Uterus (tissue), 4 donors: ENCODE results near the gene DHX9. TPM values are rescaled to one million over a fixed set of nuclear protein-coding genes. Genes with fewer than 3 reads are reported as not detected.

ENCODE experiments used
- DNase-seq, 2 donors: peaks; one replicate each; pipeline ENCODE4 v3.0.0-alpha.2; 2019 to 2020
- H3K27ac ChIP-seq, 2 donors: fragments of 200-600 bp; sonication (generic); 1 replicate in 1 of 2; 2 replicates in 1 of 2; pipeline ENCODE4 v1.5.1; 2016 to 2018
- H3K27me3 ChIP-seq, 2 donors: fragments of 200-600 bp; sonication (generic); one replicate each; pipeline ENCODE4 v1.5.1; 2018 to 2019; ENCODE audit warnings: control low read depth in 1 of 2
- H3K36me3 ChIP-seq, 2 donors: fragments of 200-600 bp; sonication (generic); one replicate each; pipeline ENCODE4 v1.5.1; 2019; ENCODE audit warnings: control low read depth in 1 of 2
- H3K4me1 ChIP-seq, 2 donors: fragments of 200-600 bp; sonication (generic); one replicate each; pipeline ENCODE4 v1.5.1; 2018 to 2019; ENCODE audit warnings: control low read depth in 1 of 2
- H3K4me3 ChIP-seq, 2 donors: fragments of 200-600 bp; sonication (generic); 1 replicate in 1 of 2; 2 replicates in 1 of 2; pipeline ENCODE4 v1.5.1; 2018 to 2019; ENCODE audit warnings: mild to moderate bottlenecking in 1 of 2
- H3K9me3 ChIP-seq, 2 donors: fragments of 200-600 bp; sonication (generic); one replicate each; pipeline ENCODE4 v1.5.1; 2019; ENCODE audit warnings: control low read depth in 1 of 2
- CTCF ChIP-seq, 4 experiments: fragments of 200-600 bp in 2 of 4; fragments of 450-650 bp in 2 of 4; sonication (generic) in 2 of 4; IDR thresholded peaks; one replicate each; pipeline ENCODE4 v1.5.1; 2016 to 2019; ENCODE audit warnings: antibody characterized with exemption in 4 of 4, mild to moderate bottlenecking in 2 of 4, moderate library complexity in 1 of 4
- POLR2A ChIP-seq, 2 donors: fragments of 450-650 bp; IDR thresholded peaks; one replicate each; pipeline ENCODE4 v1.6.1; 2016; ENCODE audit warnings: antibody characterized with exemption in 2 of 2, mild to moderate bottlenecking in 1 of 2, moderate library complexity in 1 of 2
- intact Hi-C: fragments of 100-400 bp; cut with DNase I; formaldehyde crosslinking; loops from one replicate; pipeline ENCODE4 v1.15.1; 2023; ENCODE audit warnings: low total_unique reads
- total RNA-seq, 4 donors: library from RNA; depleted of rRNA in 3 of 4; stranded (reverse); fragments of >200 nt in 3 of 4; gene quantifications; one replicate each; pipeline versions ENCODE4 v1.1.0 to v1.2.4, GENCODE V29; 2014 to 2023
- donor health status: DM: yes; HTN: yes; CAD: no.

DHX9 gene
- total RNA-seq, 4 donors from 2014 or later, result 70.0 to 227 (median 151) TPM

DNA sequence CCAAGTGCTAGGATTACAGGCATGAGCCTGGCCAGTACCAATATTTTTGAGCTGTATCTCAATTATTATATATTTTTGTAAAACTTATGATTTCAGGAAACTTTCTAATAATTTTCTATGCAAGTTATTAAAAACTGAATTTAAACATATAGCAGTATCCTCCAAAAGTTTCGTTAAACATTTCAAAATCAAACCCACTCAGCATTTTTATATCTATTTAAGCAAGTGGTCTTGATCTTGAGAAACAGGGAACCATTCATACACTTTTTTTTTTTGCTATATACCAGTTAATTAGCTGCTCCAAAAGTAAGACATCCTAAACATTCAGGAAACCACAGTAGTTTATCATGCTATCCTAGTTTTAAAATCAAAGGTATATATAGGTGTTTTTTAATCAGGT, 91.8 kb downstream of the DHX9 start:
- TF ChIP-seq POLR2A (IDR thresholded peaks at IDR 0.05) (no peak), CTCF (IDR thresholded peaks at IDR 0.05) (no peak)
- intact Hi-C loops, result no loop called here
- DNase-seq, result no peak
- Histone ChIP-seq H3K4me1 (no peaks in the 10 kb centered on the region), H3K4me3 (no peak overlapping the region), H3K27me3 (no peaks in the 10 kb centered on the region), H3K27ac (no peak overlapping the region), H3K36me3 (no peaks in the 10 kb centered on the region), H3K9me3 (no peaks in the 10 kb centered on the region)

GRCh38 chr1:182935716-182936115, 96.6 kb downstream of the DHX9 start:
- peaks cover 0 to 2% of the 10 kb centered on the region in 2 donors for H3K36me3 ChIP-seq
- DNase-seq, result no peak
- no peaks in the 10 kb centered on the region for H3K27me3 ChIP-seq
- no peaks in the 10 kb centered on the region for H3K9me3 ChIP-seq
- no peak overlapping the region for H3K4me3 ChIP-seq
- no peaks in the 10 kb centered on the region for H3K4me1 ChIP-seq
- TF ChIP-seq CTCF (IDR thresholded peaks at IDR 0.05) (no peak), POLR2A (IDR thresholded peaks at IDR 0.05) (no peak)
- intact Hi-C loops, result no loop called here
- no peak overlapping the region for H3K27ac ChIP-seq

Other genes starting within 250 kb of the DHX9 start
- gene RGS16, start 235.0 kb upstream of the DHX9 start, total RNA-seq, result 1 to 10 TPM in 3 of 4 donors, not detected in 1; 1.2 to 3.9 (median 3.5) TPM
- gene RGS8, start 154.8 kb upstream of the DHX9 start, total RNA-seq, result not detected
- gene NPL, start 49.6 kb upstream of the DHX9 start, total RNA-seq, result 1 to 10 TPM in 2 of 4 donors, under 1 TPM in 2; 0.29 to 9.9 (median 4.4) TPM
- 1 to 10 TPM in 1 of 4 donors, not detected in 3; 1.0 TPM for gene SHCBP1L, start 113.8 kb downstream of the DHX9 start, total RNA-seq
- 100 to 1,000 TPM; 130 to 315 (median 214) TPM for gene LAMC1, start 184.1 kb downstream of the DHX9 start, total RNA-seq